ENCODE measurements around the gene DNAL4. TPM values are rescaled to one million over a fixed set of nuclear protein-coding genes. Genes with fewer than 3 reads are reported as not detected.

The DNAL4 gene
- total RNA-seq, 2 donors from 2014 or later = 12.3 TPM

DNA sequence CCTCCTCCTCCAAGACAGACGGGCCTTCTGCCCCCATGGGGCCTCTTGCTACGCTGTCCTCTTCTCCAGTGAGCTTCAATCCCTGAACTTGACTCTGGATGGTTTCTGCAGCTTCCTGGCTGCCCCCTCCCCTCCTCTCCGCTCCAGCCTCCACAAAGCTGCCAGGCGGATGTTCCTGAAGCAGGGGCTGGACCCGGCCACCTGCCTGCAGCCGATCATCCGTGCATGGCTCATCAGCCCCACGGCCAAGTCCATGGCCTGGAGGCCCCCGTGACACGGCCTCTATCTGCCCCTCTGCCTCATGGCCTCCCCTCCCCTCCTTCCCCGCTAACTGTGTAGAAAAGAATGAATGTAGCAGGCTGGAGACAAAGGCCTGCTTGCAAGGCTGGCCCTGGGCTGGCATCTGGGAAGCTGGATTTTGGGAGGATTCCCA, 31.4 kb downstream of the DNAL4 start:
- Histone ChIP-seq H3K9me3 (no peaks in the 10 kb centered on the region), H3K36me3 (no peaks in the 10 kb centered on the region), H3K27ac (no peak overlapping the region), H3K27me3 (no peaks in the 10 kb centered on the region), H3K4me1 (no peaks in the 10 kb centered on the region), H3K4me3 (no peak overlapping the region)
- no peak for TF ChIP-seq CTCF (IDR thresholded peaks at IDR 0.05)
- no peak for DNase-seq (ENCODE audit: low spot score)

GRCh38 chr22:38761202-38762162, 32.5 kb downstream of the DNAL4 start:
- H3K9me3 ChIP-seq = no peaks in the 10 kb centered on the region
- H3K27me3 ChIP-seq = no peaks in the 10 kb centered on the region
- no peak for TF ChIP-seq CTCF (IDR thresholded peaks at IDR 0.05)
- peaks cover 0 to 10% of the 10 kb centered on the region in 2 donors for H3K4me1 ChIP-seq
- no peaks in the 10 kb centered on the region for H3K36me3 ChIP-seq
- DNase-seq (ENCODE audit: low spot score) = no peak
- H3K27ac ChIP-seq = no peak overlapping the region
- H3K4me3 ChIP-seq = no peak overlapping the region

GRCh38 chr22:38760477-38761201, 33.3 kb downstream of the DNAL4 start:
- H3K27me3 ChIP-seq = no peaks in the 10 kb centered on the region
- peaks cover 0 to 15% of the 10 kb centered on the region in 2 donors for H3K4me1 ChIP-seq
- H3K27ac ChIP-seq = no peak overlapping the region
- H3K4me3 ChIP-seq = no peak overlapping the region
- no peak for DNase-seq (ENCODE audit: low spot score)
- no peaks in the 10 kb centered on the region for H3K9me3 ChIP-seq
- no peaks in the 10 kb centered on the region for H3K36me3 ChIP-seq
- TF ChIP-seq CTCF (IDR thresholded peaks at IDR 0.05) = no peak

DNA sequence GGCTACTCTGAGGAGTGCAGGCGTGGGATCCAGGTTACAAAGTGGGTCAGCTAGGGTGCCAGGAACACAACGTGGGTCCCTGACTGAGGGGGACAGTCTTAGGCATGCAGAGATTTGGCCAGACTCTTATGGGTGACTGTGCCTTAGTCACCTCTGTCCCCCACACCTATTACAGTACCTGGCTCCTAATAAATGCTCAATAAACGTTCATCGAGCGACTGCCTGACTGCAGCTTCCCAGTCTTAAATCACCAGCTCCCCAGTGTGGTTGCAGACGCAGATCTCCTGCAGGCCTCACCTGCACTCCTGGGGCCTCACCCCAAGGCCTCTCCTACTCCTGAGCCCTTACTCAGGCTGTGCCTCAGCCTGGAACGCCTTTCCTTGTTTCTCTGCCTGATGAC, 34.9 kb downstream of the DNAL4 start:
- H3K27me3 ChIP-seq = no peaks in the 10 kb centered on the region
- H3K9me3 ChIP-seq = no peaks in the 10 kb centered on the region
- H3K36me3 ChIP-seq = no peaks in the 10 kb centered on the region
- no peak for TF ChIP-seq CTCF (IDR thresholded peaks at IDR 0.05)
- H3K27ac ChIP-seq = no peak overlapping the region
- no peak overlapping the region for H3K4me3 ChIP-seq
- no peak for DNase-seq (ENCODE audit: low spot score)
- H3K4me1 ChIP-seq = peaks cover 0 to 27% of the 10 kb centered on the region in 2 donors

GRCh38 chr22:38758276-38758945, 35.5 kb downstream of the DNAL4 start:
- no peaks in the 10 kb centered on the region for H3K27me3 ChIP-seq
- no peaks in the 10 kb centered on the region for H3K36me3 ChIP-seq
- H3K4me1 ChIP-seq = peaks cover 0 to 33% of the 10 kb centered on the region in 2 donors
- no peak overlapping the region for H3K27ac ChIP-seq
- H3K4me3 ChIP-seq = no peak overlapping the region
- no peaks in the 10 kb centered on the region for H3K9me3 ChIP-seq
- no peak for TF ChIP-seq CTCF (IDR thresholded peaks at IDR 0.05)
- DNase-seq (ENCODE audit: low spot score) = no peak

Data from right atrium auricular region (tissue), 2 donors.